GM18502 (cell line): Measurements from ENCODE around the gene PPT2.
"Not testable (repeated sequence)": the region's sequence is repeated elsewhere in the genome, so short reads cannot be mapped to it uniquely, and the experiment has no call there.

ENCODE experiments used
- ATAC-seq: cut with Tn5 transposase; IDR thresholded peaks from one replicate; pipeline ENCODE4 v1.9.1; 2021; ENCODE audit warnings: mild to moderate bottlenecking; ENCODE audit not compliant: unreplicated experiment, poor library complexity

Gene PPT2

DNA sequence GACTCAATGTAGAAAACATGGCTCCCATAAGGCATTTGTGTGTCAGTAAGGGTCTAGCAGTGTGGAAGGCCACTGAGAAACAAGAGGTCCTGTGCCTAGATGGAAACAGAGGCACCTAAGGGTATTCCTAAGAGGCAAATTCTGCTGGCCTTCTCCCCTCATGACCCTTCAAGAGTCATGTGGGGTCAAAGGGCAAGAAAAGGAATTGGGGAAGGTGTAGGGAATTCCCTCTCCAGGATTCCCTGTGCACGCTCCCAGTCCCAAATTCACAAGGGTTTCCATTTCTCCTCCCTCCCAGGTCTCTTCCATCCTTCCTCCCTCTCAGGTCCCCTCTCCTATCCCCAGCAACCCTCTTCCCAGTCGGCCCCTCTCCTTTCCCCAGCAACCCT, 21.4 kb downstream of the PPT2 start:
- ATAC-seq = no peak

DNA sequence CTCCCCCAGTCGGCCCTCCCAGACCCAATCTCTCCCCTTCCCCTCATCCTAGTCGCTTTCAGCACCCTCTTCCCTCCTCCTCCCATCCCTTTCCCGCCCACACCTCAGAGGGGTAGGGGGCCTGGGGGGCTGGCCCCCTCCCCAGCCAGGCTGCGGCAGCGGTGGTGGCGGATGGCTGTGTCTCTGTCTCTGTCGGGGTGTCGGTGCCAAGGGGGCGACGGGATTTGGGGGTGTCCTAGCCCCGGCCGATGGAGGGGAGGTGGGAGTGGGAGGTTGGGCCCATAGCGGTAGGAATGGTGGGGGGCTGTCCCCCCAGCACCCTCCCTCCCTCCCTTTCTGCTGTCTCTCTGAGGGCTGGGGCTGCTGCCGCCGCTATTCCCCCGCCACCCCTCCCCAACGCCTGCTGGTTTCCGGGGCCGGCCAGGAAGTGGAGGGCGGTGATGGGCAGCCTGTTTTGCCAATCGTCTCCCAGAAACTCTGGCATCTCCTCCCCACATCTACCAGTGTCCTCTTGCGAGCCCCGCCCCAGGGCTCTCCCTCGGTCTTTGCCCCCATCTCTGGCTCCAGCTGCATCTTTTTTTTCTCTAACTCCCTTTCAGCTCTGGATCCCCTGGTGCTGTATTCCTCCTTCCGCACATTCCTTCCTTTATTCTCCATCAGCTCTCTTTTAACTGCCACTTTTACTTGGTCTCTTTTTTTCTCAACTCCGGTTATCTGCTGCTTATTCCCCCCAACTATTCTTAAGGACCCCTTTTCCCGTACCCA, 22.0 kb downstream of the PPT2 start, which contains the start of gene AGPAT1:
Gene AGPAT1 (minus strand): TSS at position 374 of the 765 bp plus-strand sequence. CDS start 4,588 bp downstream, outside the sequence.
- peak; percentile 41 for ATAC-seq

DNA sequence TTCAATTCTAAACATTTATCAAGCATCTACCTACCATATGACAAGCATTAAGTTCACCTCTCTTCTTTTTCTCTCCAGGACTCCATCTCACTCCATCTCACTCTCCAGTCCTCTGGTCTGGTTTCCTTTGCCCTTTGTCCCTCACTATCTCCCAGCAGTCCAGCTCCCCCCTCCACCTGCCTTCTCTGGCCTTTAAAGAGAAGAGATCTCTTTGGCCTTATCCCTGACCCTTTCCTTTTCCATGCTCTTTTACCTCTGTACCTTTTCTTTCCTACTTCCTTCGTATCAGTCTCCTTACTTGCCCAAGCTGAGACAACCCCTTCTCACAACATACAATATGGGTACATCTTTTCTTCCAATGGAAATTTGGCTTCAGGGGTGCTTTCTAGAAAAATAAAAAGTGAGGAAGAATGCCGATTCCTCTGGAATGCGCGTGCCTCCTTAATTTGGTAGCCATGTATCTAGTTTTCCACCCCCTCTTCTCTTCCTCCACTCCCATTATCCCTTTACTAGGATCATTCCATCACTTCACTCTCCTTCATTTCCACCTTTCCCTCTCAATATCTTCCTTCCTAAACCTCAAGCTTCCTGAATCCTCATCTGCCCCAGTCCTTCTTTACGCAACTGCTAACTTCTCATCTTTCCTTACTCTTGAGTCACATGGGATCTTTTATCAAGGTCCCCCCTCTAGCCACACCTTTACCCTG, 22.7 kb downstream of the PPT2 start:
- no peak for ATAC-seq

DNA sequence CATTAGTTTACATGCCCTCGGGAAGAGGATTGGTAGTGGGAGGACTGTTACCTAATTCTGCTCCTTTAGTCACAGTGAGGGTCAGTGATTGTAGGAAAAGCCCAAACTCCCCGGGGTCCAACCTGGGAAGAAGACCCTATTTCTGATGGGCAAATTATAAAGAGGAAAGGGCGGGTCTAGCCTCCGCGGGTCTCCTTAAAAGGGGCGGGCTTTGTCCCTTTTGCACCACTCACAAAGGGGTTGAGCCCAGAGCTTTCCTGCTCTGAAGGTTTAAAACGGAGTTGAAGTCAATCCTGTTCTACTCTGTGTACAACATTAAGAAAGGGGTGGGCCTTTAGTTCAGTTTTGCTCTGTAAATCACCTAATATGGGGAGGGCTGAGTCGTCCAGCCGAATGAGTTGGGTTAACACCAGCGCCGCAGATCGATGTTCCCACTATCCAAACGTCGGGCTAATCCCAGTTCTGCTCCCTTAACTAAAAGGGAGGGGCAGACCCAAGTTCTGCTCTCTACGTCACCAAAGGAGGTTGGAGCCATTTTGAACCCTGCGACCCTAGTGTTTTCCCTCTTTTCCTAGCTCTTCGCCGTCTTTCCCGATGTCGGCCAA, 23.3 kb downstream of the PPT2 start:
- ATAC-seq = peak; percentile 3

DNA sequence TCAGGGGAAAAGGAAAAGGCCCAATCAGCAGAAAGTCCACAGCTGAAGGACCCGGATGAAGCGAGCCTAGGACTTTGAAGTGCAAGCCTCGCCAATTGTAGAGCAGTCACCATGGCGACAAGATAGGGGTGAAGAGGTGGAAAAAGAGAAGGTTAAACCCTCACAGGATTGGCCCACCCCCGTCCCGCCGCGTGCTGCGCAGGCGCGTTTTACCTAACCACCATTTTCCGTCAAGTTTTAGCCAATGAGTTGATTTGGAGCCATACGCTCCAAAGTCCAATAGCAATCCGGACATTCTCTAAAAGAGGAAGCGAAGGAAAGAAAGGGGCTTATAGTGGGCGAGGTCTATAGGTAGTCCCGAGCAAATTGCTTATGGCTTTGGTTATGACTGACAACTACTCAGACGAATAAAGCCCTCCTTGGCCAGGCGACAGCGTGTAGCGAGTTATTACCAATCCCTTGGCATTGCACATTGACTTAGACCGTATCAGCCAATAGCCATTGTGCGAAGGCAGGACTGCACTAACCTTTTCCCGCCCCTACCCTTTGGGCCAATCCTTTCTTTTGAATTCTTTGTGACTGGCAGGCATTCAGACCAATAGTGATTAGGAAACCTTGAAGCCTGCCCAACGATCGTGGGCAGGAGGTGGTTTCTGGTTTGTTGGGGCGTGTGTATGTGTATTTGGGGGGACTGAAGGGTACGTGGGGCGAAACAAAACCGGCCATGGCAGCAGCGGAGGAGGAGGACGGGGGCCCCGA, 24.0 kb downstream of the PPT2 start, which contains the start of gene RNF5:
Gene RNF5 (plus strand): TSS at position 618 of the 759 bp plus-strand sequence. CDS start 107 bp downstream, at position 725.
- peak; percentile 73 for ATAC-seq

DNA sequence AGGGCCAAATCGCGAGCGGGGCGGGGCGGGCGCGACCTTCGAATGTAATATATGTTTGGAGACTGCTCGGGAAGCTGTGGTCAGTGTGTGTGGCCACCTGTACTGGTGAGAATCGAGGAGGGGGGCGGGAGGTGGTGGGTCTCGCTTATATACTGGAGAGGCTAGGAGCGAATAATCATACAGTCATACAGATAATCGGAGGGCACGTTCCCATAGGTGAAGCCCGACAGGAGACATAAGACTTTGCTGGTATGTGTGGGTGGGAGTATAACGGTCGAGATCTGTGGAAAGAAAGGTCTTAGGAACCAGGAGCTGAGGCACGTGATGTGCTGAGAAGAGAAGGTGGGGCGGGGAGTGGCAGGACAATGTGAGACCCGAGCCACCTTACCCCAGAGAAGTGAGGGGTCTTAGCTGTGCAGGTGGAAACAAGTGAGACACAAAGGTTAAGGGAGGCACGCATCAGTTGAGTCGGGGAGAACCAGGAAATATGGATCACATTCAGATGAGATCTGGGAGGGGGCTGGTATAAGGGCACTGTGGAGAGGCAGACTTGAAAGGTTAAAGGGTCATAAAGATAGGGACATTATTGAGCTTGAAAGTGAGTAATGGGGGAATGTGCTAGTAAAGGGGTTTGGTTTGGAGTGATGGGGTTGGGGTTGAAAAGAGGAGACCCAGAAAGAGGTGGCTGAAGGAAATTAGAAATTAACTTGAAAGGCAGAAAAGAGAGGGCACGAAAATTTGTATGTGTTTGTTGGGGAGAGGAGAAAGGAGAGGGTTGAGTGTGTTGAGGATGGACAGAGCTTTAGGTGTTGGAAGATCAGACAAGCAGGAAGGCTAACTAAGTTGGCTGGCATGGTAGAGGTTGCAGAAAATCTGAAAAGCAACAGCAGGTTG, 24.9 kb downstream of the PPT2 start:
- no peak for ATAC-seq

DNA sequence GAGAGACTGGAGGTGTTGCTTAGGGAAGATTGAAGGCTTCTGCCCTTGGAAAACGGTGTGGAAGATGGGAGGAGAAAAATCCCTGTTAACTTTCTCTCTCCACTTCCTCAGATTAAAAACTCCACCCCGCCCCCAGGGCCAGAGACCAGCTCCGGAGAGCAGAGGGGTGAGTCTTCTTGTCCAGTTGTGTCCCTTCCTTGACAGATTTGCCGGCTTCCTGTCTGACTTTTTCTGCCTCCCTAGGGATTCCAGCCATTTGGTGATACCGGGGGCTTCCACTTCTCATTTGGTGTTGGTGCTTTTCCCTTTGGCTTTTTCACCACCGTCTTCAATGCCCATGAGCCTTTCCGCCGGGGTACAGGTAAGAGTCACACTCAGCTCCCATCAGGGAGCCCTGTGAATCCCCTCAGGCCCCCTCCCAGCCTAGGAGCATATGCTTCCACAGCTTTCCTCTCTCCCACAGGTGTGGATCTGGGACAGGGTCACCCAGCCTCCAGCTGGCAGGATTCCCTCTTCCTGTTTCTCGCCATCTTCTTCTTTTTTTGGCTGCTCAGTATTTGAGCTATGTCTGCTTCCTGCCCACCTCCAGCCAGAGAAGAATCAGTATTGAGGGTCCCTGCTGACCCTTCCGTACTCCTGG, 25.9 kb downstream of the PPT2 start:
- no peak for ATAC-seq

DNA sequence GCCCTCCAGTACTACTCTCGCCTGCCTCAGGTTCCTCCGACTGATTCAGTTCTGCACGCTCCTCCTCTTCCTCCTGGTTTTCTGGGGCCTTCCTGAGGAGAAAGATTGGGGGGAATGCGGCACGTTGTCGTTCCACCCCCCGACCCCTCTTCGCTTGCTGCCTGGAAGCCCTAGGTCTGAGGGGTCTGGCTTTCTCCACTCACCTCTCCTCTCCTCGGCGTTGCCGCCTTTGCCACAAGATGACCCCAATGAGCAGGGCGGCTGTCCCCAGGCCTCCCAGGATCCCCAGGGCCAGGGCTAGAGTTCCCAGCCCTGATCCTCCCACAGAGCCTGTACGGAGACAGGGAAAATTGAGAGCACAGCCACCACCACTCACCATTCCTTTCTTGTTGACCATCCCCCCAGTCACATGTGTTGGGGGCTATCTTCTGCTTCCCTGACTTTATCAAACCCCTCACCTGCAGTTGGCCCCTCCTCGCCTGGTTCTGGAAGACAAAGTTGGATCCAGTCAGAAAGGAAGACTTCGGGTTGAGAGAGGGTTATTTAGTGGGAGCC, 27.3 kb downstream of the PPT2 start:
- no peak for ATAC-seq

DNA sequence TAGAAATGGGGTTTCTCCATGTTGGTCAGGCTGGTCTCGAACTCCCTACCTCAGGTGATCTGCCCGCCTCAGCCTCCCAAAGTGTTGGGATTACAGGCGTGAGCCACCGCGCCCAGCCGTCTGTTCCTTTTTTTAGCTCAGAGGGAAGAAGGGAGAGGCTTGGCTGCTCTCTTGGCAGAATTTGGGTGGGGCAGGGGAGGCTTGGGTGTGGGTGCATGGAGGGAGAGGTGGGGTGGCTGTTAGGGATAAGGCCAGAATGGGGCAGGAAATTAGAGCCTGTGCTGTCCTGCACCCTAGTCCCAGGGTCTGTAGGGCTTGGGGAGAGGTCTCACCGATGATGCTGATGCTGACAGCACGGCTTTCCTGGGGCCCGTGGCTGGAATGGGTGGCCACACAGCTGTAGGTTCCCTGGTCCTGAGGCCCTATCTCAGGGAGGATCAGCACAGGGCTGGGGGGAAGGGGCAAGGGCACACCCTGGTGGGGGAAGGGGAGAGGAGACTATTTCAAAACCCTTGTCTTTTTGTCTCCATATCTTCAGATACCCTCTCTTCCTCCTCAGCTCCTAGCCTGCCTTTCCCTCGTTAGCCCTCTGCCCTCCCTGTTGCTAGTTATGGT, 28.1 kb downstream of the PPT2 start:
- ATAC-seq = no peak

DNA sequence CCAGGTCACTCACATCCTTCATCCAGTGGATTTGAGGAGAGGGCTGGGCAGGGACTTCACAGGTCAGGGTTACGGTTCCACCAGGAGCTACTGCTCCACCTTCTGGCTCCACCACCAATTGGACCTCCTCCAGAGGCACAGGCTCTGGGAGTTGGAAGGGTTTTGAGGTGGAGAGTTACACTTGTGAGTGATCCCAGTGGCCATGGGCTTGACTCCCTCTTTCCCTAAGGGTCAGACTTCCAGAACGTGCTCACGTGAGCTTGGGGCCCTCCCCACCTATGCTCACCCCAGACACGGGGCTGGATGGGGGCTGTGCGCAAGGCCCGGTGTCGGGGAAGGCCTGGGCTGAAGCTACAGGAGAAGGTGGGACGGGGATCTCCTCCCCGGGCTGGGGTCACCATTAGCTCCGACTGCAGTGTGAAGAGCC, 28.6 kb downstream of the PPT2 start:
- ATAC-seq = no peak

DNA sequence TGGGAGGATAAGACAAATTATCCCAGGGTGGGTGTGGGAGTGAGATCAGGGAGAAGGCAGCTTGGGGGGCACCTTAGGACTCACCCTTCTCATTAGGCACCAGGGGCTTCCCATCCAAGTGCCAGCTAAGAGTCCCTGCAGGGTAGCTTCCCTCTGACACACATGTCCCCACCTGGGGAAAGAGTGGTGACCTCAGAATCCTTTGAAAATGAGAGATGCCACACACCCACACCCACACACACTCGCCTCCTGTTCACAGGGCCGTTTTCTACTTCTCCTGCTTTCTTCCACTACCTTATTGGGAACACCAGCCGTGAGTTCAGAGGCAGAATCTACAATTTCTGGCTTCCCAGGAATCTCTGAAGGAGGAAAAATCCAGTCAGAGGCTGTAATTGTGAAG, 29.1 kb downstream of the PPT2 start:
- no peak for ATAC-seq

DNA sequence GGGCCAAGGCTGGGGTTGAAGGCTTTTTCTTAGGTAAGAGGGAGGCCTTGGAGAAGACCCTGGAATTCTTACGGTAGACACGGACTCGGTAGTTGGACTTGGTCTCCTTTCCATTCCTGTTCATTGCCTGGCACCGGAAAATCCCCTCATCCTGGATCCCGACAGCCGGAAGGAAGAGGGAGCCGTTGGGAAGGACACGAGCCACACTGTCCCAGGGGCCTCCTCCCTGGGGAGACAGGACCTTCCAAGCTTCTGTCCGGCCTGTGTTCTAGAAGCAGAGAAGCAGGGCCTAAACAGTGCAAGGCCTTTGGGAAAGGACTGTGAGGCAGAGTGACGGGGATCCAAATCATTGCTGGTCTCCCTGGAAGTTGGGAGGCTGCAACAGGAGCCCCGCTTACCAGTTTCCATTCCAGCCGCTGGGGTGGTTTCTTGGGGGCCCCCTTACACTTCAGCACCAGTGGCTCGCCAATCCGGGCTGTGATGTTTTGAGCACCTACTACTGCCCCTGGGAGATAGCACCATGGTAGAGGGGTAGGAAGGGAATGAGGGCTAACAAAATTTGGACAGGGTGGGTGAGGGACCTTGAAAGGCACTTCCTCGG, 29.6 kb downstream of the PPT2 start:
- no peak for ATAC-seq

DNA sequence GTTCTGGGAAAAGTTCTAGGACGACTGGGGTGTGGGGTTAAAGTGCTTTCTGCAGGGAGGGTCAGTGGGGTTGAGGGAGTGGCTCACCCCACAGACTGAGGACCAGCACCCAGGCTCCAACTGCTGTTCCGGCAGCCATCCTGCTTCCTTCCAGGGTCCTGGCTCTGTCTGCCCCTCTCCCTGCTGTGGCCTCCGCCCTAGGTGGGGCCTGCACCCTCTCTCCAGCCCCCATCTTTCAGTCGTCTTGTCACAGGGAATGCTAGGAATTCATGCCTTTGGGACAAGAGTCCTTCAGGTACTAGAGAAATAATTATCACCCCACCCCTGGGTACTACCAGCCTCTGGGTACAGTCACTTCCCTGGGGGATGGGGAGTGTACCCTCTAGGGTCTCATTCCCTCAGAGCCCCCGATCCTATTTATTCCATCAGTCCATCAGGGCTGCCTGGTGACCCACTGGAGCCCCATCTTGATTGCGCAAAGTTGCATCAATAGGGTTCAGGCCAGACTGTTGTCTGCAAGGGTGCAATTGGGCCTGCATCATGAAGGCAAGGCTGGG, 30.2 kb downstream of the PPT2 start, which contains the start of gene AGER:
Gene AGER (minus strand): TSS at position 170 of the 557 bp plus-strand sequence. CDS start 31 bp downstream, at position 139.
- no peak for ATAC-seq

DNA sequence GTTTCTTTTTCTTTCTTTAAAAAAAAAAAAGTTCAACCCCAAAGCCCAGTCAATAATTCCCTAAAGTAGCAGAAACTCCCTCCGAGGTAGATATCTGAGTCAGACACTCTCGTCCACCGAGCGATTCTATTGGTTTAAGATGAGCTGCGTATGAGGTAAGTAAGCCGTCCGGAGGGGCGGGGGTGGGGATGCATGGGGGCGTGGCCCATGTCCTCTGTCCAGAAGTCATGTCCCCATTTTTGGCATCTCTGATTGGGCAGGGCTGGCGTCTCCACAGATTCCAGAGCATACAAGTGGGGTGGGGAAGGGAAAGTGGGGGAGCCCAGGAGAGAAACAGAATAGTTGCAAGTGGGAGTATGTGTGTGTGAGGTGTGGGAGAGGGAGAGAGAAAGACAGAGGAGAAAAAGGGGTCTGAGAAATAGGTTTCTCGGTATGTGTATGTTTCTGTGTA, 31.8 kb downstream of the PPT2 start:
- ATAC-seq = not testable (repeated sequence)

DNA sequence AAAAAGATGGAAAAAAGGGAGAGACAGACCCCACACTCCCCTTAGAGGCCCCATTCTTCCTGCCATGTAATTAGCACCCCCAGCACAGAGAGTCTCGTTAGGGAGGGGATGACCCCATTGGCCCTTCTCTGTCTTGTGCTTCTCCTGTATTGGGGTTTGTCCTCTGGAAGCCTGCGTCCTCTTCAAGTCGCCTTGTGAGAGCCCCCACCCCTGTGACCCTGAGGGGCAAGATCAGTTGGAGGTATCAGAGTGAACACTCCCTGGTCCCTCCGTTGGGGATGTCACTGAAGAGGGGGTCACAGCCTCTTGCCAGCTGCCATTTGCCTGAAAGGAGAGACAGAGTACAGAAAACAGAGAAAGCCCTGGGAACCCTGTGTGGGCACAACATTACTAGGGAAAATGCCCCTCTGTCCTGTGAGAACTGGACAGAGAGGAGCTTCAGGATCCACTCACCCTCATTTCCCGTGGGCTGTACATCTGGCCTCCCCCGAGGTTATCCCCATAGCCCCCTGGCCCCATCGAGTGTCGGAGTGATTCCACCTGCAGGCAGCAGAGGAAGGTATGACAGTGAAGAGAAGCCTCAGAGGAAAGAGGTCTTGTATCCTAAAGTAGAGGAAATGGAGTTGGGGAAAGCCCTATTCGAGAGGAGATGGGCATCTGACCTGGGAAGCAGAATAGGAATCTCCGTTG, 32.4 kb downstream of the PPT2 start:
- ATAC-seq = not testable (repeated sequence)

DNA sequence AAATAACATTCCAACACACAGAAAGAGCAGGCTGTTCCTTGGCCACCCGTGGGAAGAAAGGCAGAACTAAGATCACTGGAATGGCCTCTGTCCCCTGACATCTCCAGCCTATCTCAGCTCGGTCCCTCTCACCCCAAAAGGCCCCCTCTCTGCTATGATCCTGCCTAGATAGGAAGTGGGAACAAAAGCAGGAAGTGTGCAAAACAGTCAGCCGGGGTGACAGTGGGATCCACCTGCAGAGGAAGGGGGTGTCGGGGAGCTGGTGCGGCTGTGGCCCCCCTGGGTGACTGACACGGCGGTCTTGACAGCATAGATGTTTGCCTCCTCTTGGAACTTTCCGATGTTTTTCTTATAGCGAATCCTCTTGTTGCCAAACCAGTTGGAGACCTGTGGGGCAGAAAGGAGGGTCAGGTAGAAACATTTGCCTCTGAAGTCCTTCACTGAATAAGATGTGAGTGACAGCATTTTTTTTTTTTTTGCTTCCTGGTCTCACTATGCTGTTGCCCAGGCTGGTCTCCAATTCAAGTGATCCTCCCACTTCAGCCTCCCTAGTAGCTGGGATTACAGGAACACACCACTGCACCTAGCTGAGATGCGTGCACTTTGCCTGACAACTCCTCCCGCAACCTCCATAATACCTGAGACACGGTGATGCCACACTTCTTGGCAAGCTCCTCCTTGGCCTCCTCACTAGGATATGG, 33.2 kb downstream of the PPT2 start:
- ATAC-seq = no peak
